ENCODE data around the gene GOLM1.

The GOLM1 gene

GRCh38 chr9:86009133-86009532 is 90.2 kb downstream of the GOLM1 start:
- no peak for TF ChIP-seq CTCF (IDR thresholded peaks at IDR 0.05; ENCODE audit: unreplicated experiment in 3 of 3)
- Mint-ChIP-seq H3K36me3 (ENCODE audit: low read depth) (peaks cover 71% of the 10 kb centered on the region), H3K27ac (no peak overlapping the region), H3K4me1 (no peaks in the 10 kb centered on the region), H3K9me3 (peaks cover 17% of the 10 kb centered on the region), H3K4me3 (no peak overlapping the region), H3K27me3 (ENCODE audit: low read depth) (no peaks in the 10 kb centered on the region)

DNA sequence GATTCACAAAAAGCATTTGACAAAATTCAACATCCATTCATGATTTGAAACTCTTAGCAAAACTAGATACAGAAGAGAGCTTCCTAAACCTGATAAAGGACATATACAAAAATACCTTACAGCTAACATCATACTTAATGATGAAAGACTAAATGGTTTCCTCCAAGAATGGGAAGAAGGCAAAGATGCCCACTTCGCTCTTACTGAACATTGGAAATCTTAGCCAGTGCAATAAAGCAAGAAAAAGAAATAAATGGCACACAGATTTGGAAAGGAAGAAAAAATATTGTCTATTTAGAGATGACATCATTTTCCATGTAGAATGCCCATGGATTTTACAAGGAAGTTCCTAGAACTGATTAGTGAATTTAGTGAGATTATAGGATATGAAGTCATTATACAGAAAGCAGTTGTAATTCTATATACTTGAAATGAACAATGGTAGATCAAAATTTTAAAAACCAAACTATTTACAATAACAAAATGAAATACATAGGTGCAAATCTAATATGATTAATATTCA is 94.0 kb downstream of the GOLM1 start:
- Mint-ChIP-seq H3K27ac (no peak overlapping the region), H3K27me3 (ENCODE audit: low read depth) (no peaks in the 10 kb centered on the region), H3K9me3 (peaks cover 42% of the 10 kb centered on the region), H3K4me1 (no peaks in the 10 kb centered on the region), H3K4me3 (no peak overlapping the region), H3K36me3 (ENCODE audit: low read depth) (peaks cover 94% of the 10 kb centered on the region)
- TF ChIP-seq CTCF (IDR thresholded peaks at IDR 0.05; ENCODE audit: unreplicated experiment in 3 of 3) = no peak

DNA sequence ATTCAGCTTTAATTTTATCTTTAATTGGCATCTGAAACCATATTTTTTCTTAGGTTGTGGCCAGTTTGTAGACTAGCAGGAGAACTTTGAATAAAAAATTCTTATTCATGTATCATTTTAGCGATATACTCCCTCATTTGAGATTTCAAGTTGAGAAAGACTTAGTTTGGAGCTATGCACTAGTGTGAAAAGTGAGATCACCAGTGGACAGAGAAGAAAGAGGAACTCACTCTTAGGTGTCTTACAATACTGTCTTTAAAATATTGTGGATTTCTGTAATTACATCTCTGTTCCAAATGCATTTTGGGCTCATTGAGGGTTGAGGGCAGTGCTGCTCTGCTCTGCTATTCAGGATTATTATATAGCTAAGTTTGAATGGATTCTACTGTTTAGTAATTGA is 103.8 kb downstream of the GOLM1 start:
- Mint-ChIP-seq H3K4me1 (no peaks in the 10 kb centered on the region), H3K4me3 (no peak overlapping the region), H3K27ac (no peak overlapping the region), H3K27me3 (ENCODE audit: low read depth) (no peaks in the 10 kb centered on the region), H3K9me3 (peaks cover 6% of the 10 kb centered on the region), H3K36me3 (ENCODE audit: low read depth) (peaks cover 80% of the 10 kb centered on the region)
- TF ChIP-seq CTCF (IDR thresholded peaks at IDR 0.05; ENCODE audit: unreplicated experiment in 3 of 3) = no peak

GRCh38 chr9:85995097-85995496 is 104.3 kb downstream of the GOLM1 start:
- no peak overlapping the region for H3K27ac Mint-ChIP-seq
- H3K9me3 Mint-ChIP-seq = peaks cover 1% of the 10 kb centered on the region
- no peak overlapping the region for H3K4me3 Mint-ChIP-seq
- H3K27me3 Mint-ChIP-seq (ENCODE audit: low read depth) = no peaks in the 10 kb centered on the region
- H3K4me1 Mint-ChIP-seq = no peaks in the 10 kb centered on the region
- TF ChIP-seq CTCF (IDR thresholded peaks at IDR 0.05; ENCODE audit: unreplicated experiment in 3 of 3) = no peak
- peaks cover 78% of the 10 kb centered on the region for H3K36me3 Mint-ChIP-seq (ENCODE audit: low read depth)

- TF ChIP-seq CTCF (IDR thresholded peaks at IDR 0.05; ENCODE audit: unreplicated experiment in 3 of 3) = no peak
- Mint-ChIP-seq H3K27ac (no peak overlapping the region), H3K36me3 (ENCODE audit: low read depth) (peaks cover 82% of the 10 kb centered on the region), H3K4me1 (no peaks in the 10 kb centered on the region), H3K4me3 (no peak overlapping the region), H3K27me3 (ENCODE audit: low read depth) (no peaks in the 10 kb centered on the region), H3K9me3 (no peaks in the 10 kb centered on the region)
Observed at GRCh38 chr9:85994191-85994590, 105.2 kb downstream of the GOLM1 start.

DNA sequence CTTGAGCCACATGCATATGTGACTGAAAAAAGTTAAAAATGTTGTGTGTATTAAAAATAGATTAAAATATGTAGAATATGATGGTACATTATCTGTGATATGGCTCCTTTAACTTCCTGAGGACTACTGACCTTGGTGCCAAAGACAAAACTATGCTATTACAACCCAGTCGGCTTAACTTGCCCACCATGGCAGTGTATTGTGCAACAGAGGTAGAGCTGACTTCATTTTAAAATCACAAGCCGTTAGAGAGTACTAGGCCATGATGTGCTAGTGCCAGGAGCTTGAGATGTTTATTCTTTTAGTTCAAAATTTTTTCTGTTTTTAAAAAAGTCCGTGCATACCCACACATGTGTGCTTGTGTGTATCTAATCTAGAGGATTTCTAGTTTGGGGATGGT is 112.1 kb downstream of the GOLM1 start:
- Mint-ChIP-seq H3K9me3 (no peaks in the 10 kb centered on the region), H3K36me3 (ENCODE audit: low read depth) (peaks cover 90% of the 10 kb centered on the region), H3K4me3 (no peak overlapping the region), H3K4me1 (no peaks in the 10 kb centered on the region), H3K27ac (no peak overlapping the region), H3K27me3 (ENCODE audit: low read depth) (no peaks in the 10 kb centered on the region)
- no peak for TF ChIP-seq CTCF (IDR thresholded peaks at IDR 0.05; ENCODE audit: unreplicated experiment in 3 of 3)

Measured in nephron (organoid).